Central memory CD8-positive, alpha-beta T cell (primary cell): ENCODE data around the gene TRIM8.

Experiments used
- ATAC-seq: fragments of 150-1000 bp; cut with Tn5 transposase; replicated peaks from 2 replicates; pipeline ENCODE4 v1.10.0; 2022; ENCODE audit warnings: mild to moderate bottlenecking, moderate FRiP score, moderate number of reproducible peaks; ENCODE audit not compliant: poor library complexity, severe bottlenecking; ENCODE audit errors: extremely low read depth
- DNase-seq, 2 donors: peaks; one replicate each; pipeline ENCODE4 v3.0.0; 2021; ENCODE audit warnings: low spot score in 2 of 2
- H3K27ac Mint-ChIP-seq: one replicate; pipeline ENCODE4 v1.8.0; 2022; ENCODE audit warnings: low read depth, mild to moderate bottlenecking, moderate library complexity, mixed read lengths
- H3K27me3 Mint-ChIP-seq: one replicate; pipeline ENCODE4 v1.8.0; 2022; ENCODE audit warnings: mixed read lengths
- H3K36me3 Mint-ChIP-seq: one replicate; pipeline ENCODE4 v1.8.0; 2022; ENCODE audit warnings: mild to moderate bottlenecking, moderate library complexity, mixed read lengths; ENCODE audit not compliant: insufficient read depth
- H3K4me1 Mint-ChIP-seq: one replicate; pipeline ENCODE4 v1.8.0; 2022; ENCODE audit warnings: mixed read lengths
- H3K4me3 Mint-ChIP-seq: one replicate; pipeline ENCODE4 v1.8.0; 2022; ENCODE audit warnings: mild to moderate bottlenecking, moderate library complexity, mixed read lengths
- H3K9me3 Mint-ChIP-seq: one replicate; pipeline ENCODE4 v1.8.0; 2022; ENCODE audit warnings: mixed read lengths

The TRIM8 gene

GRCh38 chr10:102644646-102645387 is 538 bp downstream of the TRIM8 start:
- peak; percentile 30 for ATAC-seq
- Mint-ChIP-seq H3K4me1 (peaks cover 60% of the 10 kb centered on the region), H3K36me3 (peaks cover 35% of the 10 kb centered on the region), H3K27ac (peak overlapping the region; percentile 96), H3K9me3 (no peaks in the 10 kb centered on the region), H3K27me3 (no peaks in the 10 kb centered on the region), H3K4me3 (peak overlapping the region; percentile 97)
- DNase-seq: peak; percentile 64 to 67

GRCh38 chr10:102645388-102645740 is 1.1 kb downstream of the TRIM8 start:
- H3K27ac Mint-ChIP-seq: peak overlapping the region; percentile 96
- no peak for ATAC-seq
- H3K9me3 Mint-ChIP-seq: no peaks in the 10 kb centered on the region
- H3K36me3 Mint-ChIP-seq: peaks cover 35% of the 10 kb centered on the region
- DNase-seq: no peak
- H3K4me3 Mint-ChIP-seq: peak overlapping the region; percentile 97
- H3K4me1 Mint-ChIP-seq: peaks cover 65% of the 10 kb centered on the region
- no peaks in the 10 kb centered on the region for H3K27me3 Mint-ChIP-seq

GRCh38 chr10:102645741-102646609 is 1.7 kb downstream of the TRIM8 start:
- peaks cover 37% of the 10 kb centered on the region for H3K36me3 Mint-ChIP-seq
- peaks cover 71% of the 10 kb centered on the region for H3K4me1 Mint-ChIP-seq
- ATAC-seq: peak; percentile 48
- no peaks in the 10 kb centered on the region for H3K9me3 Mint-ChIP-seq
- H3K27ac Mint-ChIP-seq: peak overlapping the region; percentile 96
- peak; percentile 42 to 65 for DNase-seq
- no peaks in the 10 kb centered on the region for H3K27me3 Mint-ChIP-seq
- peak overlapping the region; percentile 97 for H3K4me3 Mint-ChIP-seq

DNA sequence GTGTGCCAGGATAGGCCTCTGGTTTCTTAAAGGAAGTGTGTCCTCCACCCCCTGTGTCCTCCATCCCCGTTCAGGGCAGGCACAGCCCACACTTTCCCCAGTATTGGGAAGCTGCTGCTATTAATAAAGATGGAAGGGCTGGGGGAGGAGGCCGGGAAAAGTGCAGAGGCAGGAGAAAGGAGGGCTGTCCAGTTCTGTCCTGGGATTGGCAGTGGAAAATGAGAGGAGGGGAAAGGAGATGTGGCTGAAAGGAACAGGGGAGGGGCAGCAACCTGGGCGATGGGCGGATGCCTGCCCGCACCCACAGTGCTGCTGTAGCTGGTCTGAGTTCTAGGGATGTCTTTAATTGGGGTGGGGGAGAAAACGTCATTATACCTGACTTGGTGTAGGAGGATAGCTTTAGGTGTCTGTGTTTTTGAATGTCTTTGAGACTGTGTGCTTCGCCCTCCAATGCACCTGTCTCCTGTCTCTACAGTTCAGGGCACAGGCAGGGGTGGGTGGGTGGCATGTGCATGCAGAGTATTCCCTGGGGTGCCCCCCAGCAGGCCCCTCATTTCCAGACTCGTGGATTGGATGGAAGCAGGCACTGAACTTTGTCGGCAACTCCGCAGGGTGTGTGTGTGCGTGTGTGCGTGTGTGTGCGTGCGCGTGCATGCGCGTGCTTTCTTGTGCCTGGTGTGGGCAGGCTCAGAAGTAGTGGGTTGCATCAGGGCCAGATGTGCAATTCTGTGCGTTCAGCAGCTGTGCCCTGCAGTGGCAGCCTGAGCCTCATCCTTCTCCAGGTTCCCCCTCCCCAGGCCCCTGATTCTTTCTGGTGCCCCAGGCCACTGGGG is 2.5 kb downstream of the TRIM8 start:
- Mint-ChIP-seq H3K4me3 (peak overlapping the region; percentile 97), H3K27me3 (no peaks in the 10 kb centered on the region)

DNA sequence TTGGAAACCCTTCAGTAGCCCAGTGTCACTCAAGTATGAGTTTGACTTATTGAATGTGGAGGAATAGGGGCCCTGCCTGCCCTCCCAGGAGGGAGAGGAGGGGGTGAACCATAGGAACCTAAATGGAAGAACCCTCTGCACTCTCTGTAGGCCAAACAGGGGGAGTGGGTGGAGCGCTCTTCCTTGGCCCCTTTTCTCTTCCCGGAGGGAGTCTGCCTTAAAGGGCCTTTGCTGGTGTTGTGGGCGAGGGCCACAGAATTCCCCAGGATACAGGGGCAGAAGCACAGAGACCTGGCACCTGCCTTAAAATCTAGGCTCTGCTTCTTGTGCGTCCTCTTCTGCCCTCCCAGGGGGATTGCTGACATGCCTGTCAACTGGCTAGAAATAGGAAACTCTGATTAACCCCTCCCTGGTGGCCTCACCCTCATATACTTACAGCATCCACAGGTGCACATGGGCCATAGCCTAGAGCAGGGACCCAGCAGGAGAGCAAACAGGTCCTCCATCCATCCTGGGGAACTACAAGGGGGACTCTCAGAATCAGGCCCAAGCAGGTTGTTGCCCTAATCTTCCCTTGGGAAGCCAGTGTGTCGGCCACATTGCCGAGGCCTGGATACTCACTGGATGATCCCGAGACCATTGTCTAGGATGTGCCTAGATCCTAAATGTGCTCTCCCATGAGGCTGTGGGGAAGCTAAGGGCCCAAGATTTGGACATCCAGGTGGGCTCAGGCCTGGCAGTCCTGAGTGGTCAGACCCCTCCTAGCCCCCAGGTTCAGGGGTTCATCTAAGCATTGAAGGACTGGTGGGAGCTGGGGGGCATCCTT is 3.4 kb downstream of the TRIM8 start:
- H3K4me3 Mint-ChIP-seq: peak overlapping the region; percentile 97

More for the DNA sequence above, 2.5 kb downstream of the TRIM8 start:
- H3K9me3 Mint-ChIP-seq: no peaks in the 10 kb centered on the region
- no peak for ATAC-seq
- DNase-seq: peak in 1 of 2 donors; percentile 28
- H3K4me1 Mint-ChIP-seq: peaks cover 73% of the 10 kb centered on the region
- peak overlapping the region; percentile 96 for H3K27ac Mint-ChIP-seq
- H3K36me3 Mint-ChIP-seq: peaks cover 38% of the 10 kb centered on the region

DNA sequence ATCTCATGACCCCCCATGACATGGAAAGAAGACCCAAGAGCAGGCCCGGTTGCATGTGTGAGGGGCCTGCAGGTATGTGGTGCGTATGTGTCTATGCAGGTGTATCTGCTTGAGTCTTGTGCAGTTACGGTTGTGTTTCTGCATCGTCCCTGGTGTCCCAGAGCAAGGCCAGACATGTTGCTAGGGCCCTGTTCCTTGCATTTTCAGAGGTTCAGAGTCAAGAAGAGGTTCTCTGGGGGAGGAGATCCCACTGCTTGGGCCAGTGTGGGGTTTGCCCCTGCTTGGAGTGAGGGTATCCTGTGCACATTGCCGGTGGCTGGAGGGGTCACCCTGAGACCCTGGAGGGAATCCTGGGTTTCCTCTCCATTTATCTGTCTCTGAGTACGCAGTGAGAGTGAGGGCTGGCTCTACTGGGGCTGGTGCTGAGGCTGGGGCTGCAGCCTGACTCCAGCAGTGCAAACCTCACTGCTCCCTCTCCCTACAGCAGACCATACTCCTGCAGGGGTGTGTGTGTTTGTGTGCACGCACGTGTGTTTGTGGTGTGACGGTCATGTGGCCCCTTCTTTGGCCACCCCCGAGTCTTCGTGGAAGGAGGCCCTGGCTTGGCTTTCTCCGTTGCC is 4.1 kb downstream of the TRIM8 start:
- peak overlapping the region; percentile 80 for H3K27ac Mint-ChIP-seq
- DNase-seq (no peak), ATAC-seq (no peak)

More for the DNA sequence above, 3.4 kb downstream of the TRIM8 start:
- Mint-ChIP-seq H3K36me3 (peaks cover 39% of the 10 kb centered on the region), H3K27ac (peak overlapping the region; percentile 96), H3K27me3 (no peaks in the 10 kb centered on the region), H3K4me1 (peaks cover 79% of the 10 kb centered on the region), H3K9me3 (no peaks in the 10 kb centered on the region)
- no peak for DNase-seq
- no peak for ATAC-seq

DNA sequence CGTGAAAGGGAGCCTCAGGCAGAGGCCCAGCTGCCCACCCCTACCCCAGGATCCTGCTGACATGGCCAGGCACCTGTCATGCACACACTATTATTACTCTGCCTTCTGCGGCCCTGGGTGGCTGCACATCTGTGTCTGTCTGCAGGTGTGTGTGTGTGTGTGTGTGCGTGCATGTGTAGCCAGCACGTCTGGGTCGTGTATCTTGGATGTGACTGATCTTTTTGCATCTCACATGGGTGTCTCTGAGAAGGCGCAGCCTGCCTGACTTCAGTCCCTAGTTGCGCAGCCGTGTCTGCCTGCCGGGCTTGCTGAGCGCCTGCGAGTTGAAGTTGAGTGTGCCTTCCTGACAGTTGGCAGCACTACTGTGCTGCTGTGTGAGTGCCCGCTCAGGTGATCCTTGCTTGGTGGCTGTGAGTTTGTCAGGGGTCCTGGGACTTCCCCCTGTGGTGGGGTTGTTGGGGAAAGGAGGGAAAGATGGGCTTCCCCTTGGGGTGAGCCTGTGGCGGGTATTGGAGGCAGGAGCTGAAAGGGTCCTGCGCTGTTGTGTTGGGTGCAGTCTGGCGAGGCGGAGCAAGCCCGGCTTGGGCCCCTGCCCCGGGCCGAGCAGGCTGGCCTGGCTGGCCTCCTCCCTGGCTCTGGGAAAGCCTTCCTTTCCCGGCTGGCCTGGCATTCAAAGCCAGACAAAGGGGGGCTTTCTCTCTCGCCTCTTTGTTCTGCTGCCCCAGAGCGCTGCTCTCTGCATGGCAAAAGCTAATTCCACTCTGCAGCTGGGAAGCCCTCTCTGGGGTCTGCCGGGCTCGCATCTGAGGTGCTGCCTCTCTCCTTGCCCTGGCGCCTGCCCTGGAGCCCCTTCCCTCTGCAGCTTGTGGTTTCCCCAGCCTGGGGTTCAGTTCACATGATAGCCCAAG is 4.9 kb downstream of the TRIM8 start:
- Mint-ChIP-seq H3K4me3 (peak overlapping the region; percentile 97), H3K9me3 (no peaks in the 10 kb centered on the region), H3K27me3 (no peaks in the 10 kb centered on the region), H3K27ac (peak overlapping the region; percentile 80), H3K36me3 (peaks cover 46% of the 10 kb centered on the region), H3K4me1 (peaks cover 94% of the 10 kb centered on the region)
- no peak for DNase-seq
- ATAC-seq: no peak

More for the DNA sequence above, 4.1 kb downstream of the TRIM8 start:
- H3K27me3 Mint-ChIP-seq: no peaks in the 10 kb centered on the region
- H3K4me1 Mint-ChIP-seq: peaks cover 86% of the 10 kb centered on the region
- no peaks in the 10 kb centered on the region for H3K9me3 Mint-ChIP-seq
- H3K4me3 Mint-ChIP-seq: peak overlapping the region; percentile 97
- peaks cover 38% of the 10 kb centered on the region for H3K36me3 Mint-ChIP-seq

DNA sequence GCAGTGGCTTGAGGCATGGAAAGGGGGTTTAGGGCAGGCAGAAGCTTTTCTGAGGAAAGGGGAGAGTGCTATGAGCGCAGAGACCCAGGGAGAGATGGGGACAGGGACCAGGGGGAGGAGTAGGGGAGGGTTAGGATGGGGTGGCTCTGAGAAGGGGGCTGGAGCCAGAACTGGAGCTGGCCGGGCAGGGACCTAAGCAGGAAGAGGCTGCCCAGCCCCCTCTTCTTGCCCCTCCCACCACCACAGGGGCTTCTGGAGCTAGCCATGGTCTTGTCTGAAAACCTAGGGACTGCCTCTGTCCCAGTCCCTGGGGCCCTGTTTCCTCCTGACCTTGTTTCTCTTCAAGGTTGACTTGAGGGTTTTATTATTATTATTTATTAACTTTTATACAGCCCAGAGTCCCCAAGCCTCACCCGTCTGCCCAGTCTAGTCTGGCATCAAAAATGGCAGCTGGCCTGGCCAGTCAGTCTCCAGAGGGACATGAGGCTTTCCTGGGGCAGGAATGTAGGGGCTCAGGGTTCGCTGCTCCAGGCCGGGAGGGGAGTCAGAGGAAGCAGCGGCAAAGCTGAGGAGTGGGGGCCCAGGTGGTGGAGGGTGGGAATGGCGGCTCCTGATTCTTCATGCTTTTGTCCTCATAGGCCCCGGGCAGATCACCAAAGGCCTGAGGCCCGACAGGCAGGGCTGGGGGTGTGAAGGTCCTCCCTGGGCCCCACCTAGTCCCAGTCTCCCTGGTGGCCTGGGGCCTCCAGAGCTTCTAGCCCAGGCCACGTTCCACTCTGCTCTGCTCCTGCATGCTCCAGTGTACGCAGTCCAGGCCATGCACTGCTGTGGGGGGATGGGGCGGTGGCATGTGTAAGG is 5.7 kb downstream of the TRIM8 start:
- no peak for ATAC-seq
- Mint-ChIP-seq H3K27me3 (no peaks in the 10 kb centered on the region), H3K4me3 (peak overlapping the region; percentile 97), H3K4me1 (peaks cover 98% of the 10 kb centered on the region), H3K27ac (peak overlapping the region; percentile 80), H3K9me3 (no peaks in the 10 kb centered on the region), H3K36me3 (peaks cover 47% of the 10 kb centered on the region)
- DNase-seq: no peak

DNA sequence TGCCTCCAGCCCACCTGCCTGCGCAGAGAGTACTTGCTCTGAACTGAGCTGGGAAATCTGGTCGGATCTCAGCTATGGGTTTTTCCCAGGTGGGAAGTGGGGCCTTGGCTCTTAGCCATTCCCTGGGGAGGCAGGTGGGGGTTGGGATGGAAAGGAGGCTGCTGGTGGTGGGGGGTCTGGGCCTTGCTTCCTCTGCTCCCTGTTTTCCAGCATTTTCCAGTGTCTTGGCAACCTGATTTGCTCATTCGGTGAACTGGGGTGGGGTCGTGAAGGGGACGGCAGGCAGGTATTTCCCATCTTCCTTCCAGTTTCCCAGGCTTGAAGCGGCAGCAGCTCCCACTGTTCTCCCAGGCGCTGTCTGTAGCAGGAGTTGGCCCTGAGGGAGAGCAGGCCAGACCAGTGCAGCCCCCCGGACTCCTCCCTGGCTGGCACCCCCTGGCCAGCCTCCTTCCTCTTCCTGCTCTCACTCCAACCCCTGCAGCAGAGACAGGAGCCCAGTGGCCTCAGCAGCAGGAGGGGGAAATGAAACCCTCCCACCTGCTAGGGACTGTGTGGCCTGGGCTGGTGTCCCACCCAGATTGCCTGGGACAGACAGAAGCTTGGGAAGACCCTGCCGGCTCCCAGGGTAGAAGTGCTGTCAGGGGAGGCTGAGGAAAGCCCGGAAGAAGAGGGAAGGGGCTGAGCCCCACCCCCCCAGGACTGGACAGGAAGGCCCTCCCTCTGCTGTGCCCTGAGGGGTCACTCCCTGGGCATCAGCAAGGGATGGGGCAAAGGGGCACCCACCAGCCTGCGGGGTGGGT is 6.6 kb downstream of the TRIM8 start:
- H3K36me3 Mint-ChIP-seq: peaks cover 46% of the 10 kb centered on the region
- H3K4me3 Mint-ChIP-seq: peak overlapping the region; percentile 97
- H3K27ac Mint-ChIP-seq: peak overlapping the region; percentile 88
- DNase-seq: no peak
- ATAC-seq: no peak
- no peaks in the 10 kb centered on the region for H3K9me3 Mint-ChIP-seq
- H3K4me1 Mint-ChIP-seq: peaks cover 91% of the 10 kb centered on the region
- H3K27me3 Mint-ChIP-seq: no peaks in the 10 kb centered on the region
